DLD1 (cell line): ENCODE results near the gene THUMPD2.

Source experiments
- in situ Hi-C: cut with HindIII; loops from 2 replicates; pipeline ENCODE4 v1.10.0; 2017; ENCODE audit warnings: low sequenced_read_pairs

THUMPD2 gene

GRCh38 chr2:39720970-39721369, 58.1 kb downstream of the THUMPD2 start:
- in situ Hi-C loops: no loop called here

- in situ Hi-C loops: no loop called here
Measured at GRCh38 chr2:39719317-39719716, 59.7 kb downstream of the THUMPD2 start.

GRCh38 chr2:39718483-39718882, 60.6 kb downstream of the THUMPD2 start:
- in situ Hi-C loops: no loop called here

- in situ Hi-C loops: no loop called here
Measured at GRCh38 chr2:39717067-39717466, 62.0 kb downstream of the THUMPD2 start.

- in situ Hi-C loops: no loop called here
Measured at GRCh38 chr2:39715822-39716221, 63.2 kb downstream of the THUMPD2 start.

- in situ Hi-C loops: no loop called here
Measured at GRCh38 chr2:39715095-39715494, 64.0 kb downstream of the THUMPD2 start.

GRCh38 chr2:39712953-39713352, 66.1 kb downstream of the THUMPD2 start:
- in situ Hi-C loops: no loop called here

- in situ Hi-C loops: no loop called here
Measured at GRCh38 chr2:39710807-39711206, 68.3 kb downstream of the THUMPD2 start.

- in situ Hi-C loops: no loop called here
Measured at GRCh38 chr2:39708003-39708402, 71.1 kb downstream of the THUMPD2 start.

GRCh38 chr2:39706945-39707344, 72.1 kb downstream of the THUMPD2 start:
- in situ Hi-C loops: no loop called here

GRCh38 chr2:39706312-39706711, 72.7 kb downstream of the THUMPD2 start:
- in situ Hi-C loops: no loop called here

GRCh38 chr2:39705638-39706037, 73.4 kb downstream of the THUMPD2 start:
- in situ Hi-C loops: no loop called here

- in situ Hi-C loops: no loop called here
Measured at GRCh38 chr2:39704540-39704939, 74.5 kb downstream of the THUMPD2 start.

- in situ Hi-C loops: no loop called here
Measured at GRCh38 chr2:39703181-39703872, 75.7 kb downstream of the THUMPD2 start.

GRCh38 chr2:39701137-39701536, 77.9 kb downstream of the THUMPD2 start:
- in situ Hi-C loops: no loop called here

GRCh38 chr2:39697454-39697853, 81.6 kb downstream of the THUMPD2 start:
- in situ Hi-C loops: no loop called here

- in situ Hi-C loops: no loop called here
Measured at GRCh38 chr2:39696838-39697237, 82.2 kb downstream of the THUMPD2 start.

GRCh38 chr2:39696101-39696553, 82.9 kb downstream of the THUMPD2 start:
- in situ Hi-C loops: no loop called here

- in situ Hi-C loops: no loop called here
Measured at GRCh38 chr2:39693245-39693644, 85.8 kb downstream of the THUMPD2 start.

- in situ Hi-C loops: no loop called here
Measured at GRCh38 chr2:39689876-39690275, 89.2 kb downstream of the THUMPD2 start.

- in situ Hi-C loops: no loop called here
Measured at GRCh38 chr2:39689272-39689841, 89.7 kb downstream of the THUMPD2 start.

GRCh38 chr2:39688181-39688580, 90.9 kb downstream of the THUMPD2 start:
- in situ Hi-C loops: no loop called here

GRCh38 chr2:39686456-39686855, 92.6 kb downstream of the THUMPD2 start:
- in situ Hi-C loops: no loop called here
